ENCODE measurements around the gene MVB12B. TPM values are rescaled to one million over a fixed set of nuclear protein-coding genes. Genes with fewer than 3 reads are reported as not detected.

The MVB12B gene
- total and polyA plus RNA-seq, 4 experiments from 2014 or later = 0.30 to 6.5 (median 4.9) TPM

- peaks cover 5 to 6% of the 10 kb centered on the region in 2 donors for H3K27me3 Mint-ChIP-seq
- Histone ChIP-seq H3K9me3 (ENCODE audit: control insufficient read depth in 1 of 2, low read length in 2 of 2) (no peaks in the 10 kb centered on the region), H3K4me3 (ENCODE audit: low read length in 2 of 2) (no peak overlapping the region), H3K4me1 (ENCODE audit: insufficient read depth, low read length) (no peaks in the 10 kb centered on the region), H3K36me3 (ENCODE audit: insufficient read depth, low read length) (no peaks in the 10 kb centered on the region), H3K27ac (ENCODE audit: low read depth, low read length) (no peak overlapping the region), H3K27me3 (ENCODE audit: insufficient read depth, low read length) (no peaks in the 10 kb centered on the region)
- DNase-seq = no peak
- no peaks in the 10 kb centered on the region for H3K4me1 Mint-ChIP-seq
- H3K36me3 Mint-ChIP-seq = no peaks in the 10 kb centered on the region
- ChIA-PET CTCF (ENCODE audit: partially characterized antibody) (interaction anchor here (1.9 kb wide), 1 partner anchor 27 kb away, joined by 6 read pairs; no protein-coding TSS in a partner anchor), POLR2A (ENCODE audit: partially characterized antibody) (no interaction called here)
- intact Hi-C loops (cut with micrococcal nuclease) = no loop called here
- no peak overlapping the region for H3K27ac Mint-ChIP-seq
- H3K9me3 Mint-ChIP-seq = no peaks in the 10 kb centered on the region
- no peak overlapping the region for H3K4me3 Mint-ChIP-seq
These were observed 204.5 kb downstream of the MVB12B start for GRCh38 chr9:126531035-126531571.

GRCh38 chr9:126531591-126531990, 205.0 kb downstream of the MVB12B start:
- H3K27ac Mint-ChIP-seq = no peak overlapping the region
- no peak overlapping the region for H3K27ac ChIP-seq (ENCODE audit: low read depth, low read length)
- no peaks in the 10 kb centered on the region for H3K36me3 ChIP-seq (ENCODE audit: insufficient read depth, low read length)
- H3K27me3 ChIP-seq (ENCODE audit: insufficient read depth, low read length) = no peaks in the 10 kb centered on the region
- intact Hi-C loops (cut with micrococcal nuclease) = no loop called here
- H3K4me1 Mint-ChIP-seq = no peaks in the 10 kb centered on the region
- H3K4me3 ChIP-seq (ENCODE audit: low read length in 2 of 2) = no peak overlapping the region
- ChIA-PET POLR2A (ENCODE audit: partially characterized antibody) (no interaction called here), CTCF (ENCODE audit: partially characterized antibody) (interaction anchor here (1.2 to 1.9 kb wide), 4 partner anchors 14 to 33 kb away, joined by 4 to 6 read pairs (median 4); no protein-coding TSS in a partner anchor)
- peaks cover 6 to 7% of the 10 kb centered on the region in 2 donors for H3K27me3 Mint-ChIP-seq
- no peaks in the 10 kb centered on the region for H3K36me3 Mint-ChIP-seq
- H3K9me3 ChIP-seq (ENCODE audit: control insufficient read depth in 1 of 2, low read length in 2 of 2) = no peaks in the 10 kb centered on the region
- no peak overlapping the region for H3K4me3 Mint-ChIP-seq
- no peaks in the 10 kb centered on the region for H3K4me1 ChIP-seq (ENCODE audit: insufficient read depth, low read length)
- DNase-seq = no peak
- H3K9me3 Mint-ChIP-seq = no peaks in the 10 kb centered on the region

DNA sequence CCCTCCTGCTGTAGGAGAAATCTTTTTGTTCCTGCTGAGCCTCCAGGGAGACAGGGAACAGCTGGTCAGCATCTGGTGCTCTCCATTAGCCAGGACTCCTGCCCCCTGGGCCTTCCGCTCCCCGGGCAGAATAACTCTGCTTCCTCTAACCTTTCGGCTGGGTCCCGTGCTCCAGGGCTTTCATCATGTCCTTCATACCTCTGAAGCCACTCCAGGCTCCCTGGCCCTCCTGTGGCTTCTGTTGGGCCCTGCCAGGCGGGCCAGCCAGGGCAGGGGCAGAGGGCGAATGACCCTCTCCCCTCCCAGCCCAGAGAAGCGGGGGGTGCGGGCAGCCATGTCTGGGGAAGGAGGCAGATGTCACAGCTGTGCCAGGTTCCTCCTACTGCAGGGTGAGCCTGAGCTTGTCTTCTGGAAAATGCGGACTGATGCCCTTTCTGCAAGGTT, 205.4 kb downstream of the MVB12B start:
- H3K27ac Mint-ChIP-seq = no peak overlapping the region
- H3K4me3 ChIP-seq (ENCODE audit: low read length in 2 of 2) = no peak overlapping the region
- H3K27me3 Mint-ChIP-seq = peaks cover 7 to 9% of the 10 kb centered on the region in 2 donors
- no peaks in the 10 kb centered on the region for H3K4me1 Mint-ChIP-seq
- H3K4me3 Mint-ChIP-seq = no peak overlapping the region
- H3K9me3 ChIP-seq (ENCODE audit: control insufficient read depth in 1 of 2, low read length in 2 of 2) = no peaks in the 10 kb centered on the region
- no peaks in the 10 kb centered on the region for H3K36me3 ChIP-seq (ENCODE audit: insufficient read depth, low read length)
- POLR2A ChIA-PET (ENCODE audit: partially characterized antibody) = interaction anchor here (1.4 kb wide), 1 partner anchor 14 kb away, joined by 4 read pairs; no protein-coding TSS in a partner anchor
- no peaks in the 10 kb centered on the region for H3K9me3 Mint-ChIP-seq
- DNase-seq = no peak
- CTCF ChIA-PET (ENCODE audit: partially characterized antibody) = interaction anchor here (1.0 to 1.9 kb wide), 5 partner anchors 11 to 33 kb away, joined by 3 to 6 read pairs (median 4); no protein-coding TSS in a partner anchor
- intact Hi-C loops (cut with micrococcal nuclease) = no loop called here
- no peaks in the 10 kb centered on the region for H3K36me3 Mint-ChIP-seq
- H3K27me3 ChIP-seq (ENCODE audit: insufficient read depth, low read length) = no peaks in the 10 kb centered on the region
- no peak overlapping the region for H3K27ac ChIP-seq (ENCODE audit: low read depth, low read length)
- H3K4me1 ChIP-seq (ENCODE audit: insufficient read depth, low read length) = no peaks in the 10 kb centered on the region

- POLR2A ChIA-PET (ENCODE audit: partially characterized antibody) = interaction anchor here (1.4 kb wide), 1 partner anchor 15 kb away, joined by 4 read pairs; no protein-coding TSS in a partner anchor
- no peaks in the 10 kb centered on the region for H3K27me3 ChIP-seq (ENCODE audit: insufficient read depth, low read length)
- no peak overlapping the region for H3K27ac Mint-ChIP-seq
- no peak for DNase-seq
- H3K9me3 Mint-ChIP-seq = no peaks in the 10 kb centered on the region
- no peaks in the 10 kb centered on the region for H3K4me1 Mint-ChIP-seq
- no peak overlapping the region for H3K27ac ChIP-seq (ENCODE audit: low read depth, low read length)
- CTCF ChIA-PET (ENCODE audit: partially characterized antibody) = interaction anchor here (1.0 to 1.9 kb wide), 6 partner anchors 10 to 34 kb away, joined by 3 to 6 read pairs (median 4); no protein-coding TSS in a partner anchor
- no peaks in the 10 kb centered on the region for H3K9me3 ChIP-seq (ENCODE audit: control insufficient read depth in 1 of 2, low read length in 2 of 2)
- no peak overlapping the region for H3K4me3 ChIP-seq (ENCODE audit: low read length in 2 of 2)
- H3K4me1 ChIP-seq (ENCODE audit: insufficient read depth, low read length) = no peaks in the 10 kb centered on the region
- H3K36me3 ChIP-seq (ENCODE audit: insufficient read depth, low read length) = no peaks in the 10 kb centered on the region
- no peaks in the 10 kb centered on the region for H3K36me3 Mint-ChIP-seq
- no peak overlapping the region for H3K4me3 Mint-ChIP-seq
- intact Hi-C loops (cut with micrococcal nuclease) = no loop called here
- peaks cover 7 to 9% of the 10 kb centered on the region in 2 donors for H3K27me3 Mint-ChIP-seq
These were observed 205.9 kb downstream of the MVB12B start for GRCh38 chr9:126532489-126532888.

- Histone ChIP-seq H3K27ac (ENCODE audit: low read depth, low read length) (no peak overlapping the region), H3K36me3 (ENCODE audit: insufficient read depth, low read length) (no peaks in the 10 kb centered on the region), H3K4me1 (ENCODE audit: insufficient read depth, low read length) (no peaks in the 10 kb centered on the region), H3K9me3 (ENCODE audit: control insufficient read depth in 1 of 2, low read length in 2 of 2) (no peaks in the 10 kb centered on the region), H3K27me3 (ENCODE audit: insufficient read depth, low read length) (no peaks in the 10 kb centered on the region), H3K4me3 (ENCODE audit: low read length in 2 of 2) (no peak overlapping the region)
- Mint-ChIP-seq H3K4me3 (no peak overlapping the region), H3K36me3 (no peaks in the 10 kb centered on the region), H3K27ac (no peak overlapping the region), H3K27me3 (peaks cover 7 to 15% of the 10 kb centered on the region in 2 donors), H3K4me1 (no peaks in the 10 kb centered on the region), H3K9me3 (no peaks in the 10 kb centered on the region)
- intact Hi-C loops (cut with micrococcal nuclease) = no loop called here
- POLR2A ChIA-PET (ENCODE audit: partially characterized antibody) = interaction anchor here (1.4 kb wide), 1 partner anchor 16 kb away, joined by 4 read pairs; no protein-coding TSS in a partner anchor
- no peak for DNase-seq
- CTCF ChIA-PET (ENCODE audit: partially characterized antibody) = interaction anchor here (1.0 to 1.9 kb wide), 6 partner anchors 10 to 35 kb away, joined by 3 to 6 read pairs (median 4); no protein-coding TSS in a partner anchor
These were observed 206.6 kb downstream of the MVB12B start for GRCh38 chr9:126532951-126533925.

- Mint-ChIP-seq H3K27me3 (peaks cover 7 to 15% of the 10 kb centered on the region in 2 donors), H3K4me3 (no peak overlapping the region)
These were observed 207.3 kb downstream of the MVB12B start for GRCh38 chr9:126533926-126534310.

More at GRCh38 chr9:126533926-126534310, 207.3 kb downstream of the MVB12B start:
- CTCF ChIA-PET (ENCODE audit: partially characterized antibody) = no interaction called here
- Histone ChIP-seq H3K4me1 (ENCODE audit: insufficient read depth, low read length) (no peaks in the 10 kb centered on the region), H3K36me3 (ENCODE audit: insufficient read depth, low read length) (no peaks in the 10 kb centered on the region), H3K9me3 (ENCODE audit: control insufficient read depth in 1 of 2, low read length in 2 of 2) (no peaks in the 10 kb centered on the region), H3K27me3 (ENCODE audit: insufficient read depth, low read length) (no peaks in the 10 kb centered on the region), H3K4me3 (ENCODE audit: low read length in 2 of 2) (no peak overlapping the region), H3K27ac (ENCODE audit: low read depth, low read length) (no peak overlapping the region)
- H3K9me3 Mint-ChIP-seq = no peaks in the 10 kb centered on the region
- no peaks in the 10 kb centered on the region for H3K4me1 Mint-ChIP-seq
- POLR2A ChIA-PET (ENCODE audit: partially characterized antibody) = no interaction called here
- intact Hi-C loops (cut with micrococcal nuclease) = no loop called here
- no peak overlapping the region for H3K27ac Mint-ChIP-seq
- no peak for DNase-seq
- no peaks in the 10 kb centered on the region for H3K36me3 Mint-ChIP-seq
